Common myeloid progenitor, CD34-positive (primary cell): ENCODE data around the gene POTEG.
"Not testable (repeated sequence)": the region's sequence is repeated elsewhere in the genome, so short reads cannot be mapped to it uniquely, and the experiment has no call there.

Experiments used
- CTCF ChIA-PET: fragments of 350-600 bp; sonication (Branson Sonifier 250); formaldehyde crosslinking; loops from one replicate; lab custom pipeline; 2021; ENCODE audit warnings: antibody characterized with exemption; lab: Charles Lee
- POLR2A ChIA-PET: fragments of 350-600 bp; sonication (Branson Sonifier 250); formaldehyde crosslinking; loops from one replicate; lab custom pipeline; 2021; ENCODE audit warnings: antibody characterized with exemption; lab: Charles Lee
- DNase-seq, 3 donors: peaks; one replicate each; pipeline versions ENCODE4 v3.0.0 to v3.0.0-alpha.2; 2013
- H3K27ac ChIP-seq, 2 experiments: 1 replicate in 1 of 2; 2 replicates in 1 of 2; pipeline ENCODE4 v1.7.0; 2013; ENCODE audit warnings: inconsistent platforms in 2 of 2, low read length in 2 of 2, mild to moderate bottlenecking in 2 of 2, low read depth in 1 of 2, moderate library complexity in 1 of 2; ENCODE audit not compliant: severe bottlenecking in 2 of 2, insufficient read depth in 1 of 2, poor library complexity in 1 of 2
- H3K27me3 ChIP-seq, 5 experiments: replicated peaks in 2 of 5; 1 replicate in 3 of 5; 2 replicates in 2 of 5; pipeline versions ENCODE4 v1.6.1 to v1.7.0; 2013; ENCODE audit warnings: low read length in 4 of 5, mild to moderate bottlenecking in 2 of 5, moderate library complexity in 2 of 5, inconsistent platforms in 1 of 5; ENCODE audit not compliant: insufficient read depth in 5 of 5, control insufficient read depth in 4 of 5
- H3K36me3 ChIP-seq, 4 experiments: 1 replicate in 2 of 4; 2 replicates in 2 of 4; pipeline versions ENCODE4 v1.6.1 to v1.7.0; 2013; ENCODE audit warnings: low read length in 3 of 4, control low read depth in 1 of 4, mild to moderate bottlenecking in 1 of 4; ENCODE audit not compliant: control insufficient read depth in 4 of 4, insufficient read depth in 4 of 4
- H3K4me1 ChIP-seq, 4 experiments: 1 replicate in 3 of 4; 2 replicates in 1 of 4; pipeline versions ENCODE4 v1.6.1 to v1.7.1; 2013; ENCODE audit warnings: low read length in 3 of 4, mild to moderate bottlenecking in 3 of 4, control low read depth in 1 of 4, inconsistent platforms in 1 of 4, moderate library complexity in 1 of 4; ENCODE audit not compliant: control insufficient read depth in 4 of 4, insufficient read depth in 4 of 4; ENCODE audit errors: control extremely low read depth in 1 of 4
- H3K4me3 ChIP-seq, 7 experiments: 1 replicate in 4 of 7; 2 replicates in 3 of 7; pipeline versions ENCODE4 v1.5.1 to v1.7.0; 2013; ENCODE audit warnings: mild to moderate bottlenecking in 7 of 7, low read length in 6 of 7, moderate library complexity in 6 of 7, inconsistent platforms in 2 of 7, low read depth in 2 of 7, control low read depth in 1 of 7; ENCODE audit not compliant: insufficient read depth in 4 of 7, control insufficient read depth in 1 of 7; ENCODE audit errors: extremely low read depth in 1 of 7
- H3K9me3 ChIP-seq, 5 experiments: 1 replicate in 4 of 5; 2 replicates in 1 of 5; pipeline versions ENCODE4 v1.6.1 to v1.7.1; 2013; ENCODE audit warnings: low read length in 4 of 5, mild to moderate bottlenecking in 2 of 5, inconsistent platforms in 1 of 5, low read depth in 1 of 5, moderate library complexity in 1 of 5; ENCODE audit not compliant: control insufficient read depth in 4 of 5, insufficient read depth in 2 of 5; ENCODE audit errors: control extremely low read depth in 1 of 5
- WGBS: methylation state at CpG from one replicate; pipeline ENCODE4 v1.1.5; 2013; ENCODE audit not compliant: insufficient coverage; 5-methylcytosine and 5-hydroxymethylcytosine counted together

The POTEG gene

GRCh38 chr14:19436311-19437125, 2.4 kb upstream of the POTEG start:
- DNase-seq, POLR2A ChIA-PET, H3K4me1 ChIP-seq, H3K36me3 ChIP-seq, H3K4me3 ChIP-seq, H3K27me3 ChIP-seq, CTCF ChIA-PET, H3K27ac ChIP-seq, H3K9me3 ChIP-seq: not testable (repeated sequence)
- no CpG with 5 or more reads among the region's 8 CpGs for WGBS

DNA sequence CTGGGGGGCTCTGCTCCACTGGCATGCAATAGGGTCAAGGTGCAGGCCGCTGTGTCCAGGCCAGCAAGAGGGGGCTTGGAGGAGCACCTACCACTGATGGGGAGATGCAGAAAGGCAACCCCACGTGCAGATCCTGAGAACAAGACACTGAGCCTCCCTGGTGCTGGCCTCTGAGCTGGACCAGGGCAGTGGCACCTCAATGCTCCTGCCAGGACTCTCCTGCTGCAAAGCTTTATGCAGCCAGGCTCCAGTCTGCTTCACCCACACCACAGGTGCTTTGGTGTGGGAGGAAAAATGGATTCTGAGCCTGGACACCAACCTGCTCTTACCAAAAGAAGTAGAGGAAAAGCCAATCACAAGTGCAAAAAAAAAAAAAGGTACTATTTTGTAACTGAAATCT, 1.7 kb upstream of the POTEG start:
- DNase-seq, H3K4me3 ChIP-seq, H3K36me3 ChIP-seq, H3K4me1 ChIP-seq, POLR2A ChIA-PET, H3K27ac ChIP-seq, H3K9me3 ChIP-seq, H3K27me3 ChIP-seq, CTCF ChIA-PET: not testable (repeated sequence)
- WGBS = no CpG with 5 or more reads among the region's 2 CpGs

DNA sequence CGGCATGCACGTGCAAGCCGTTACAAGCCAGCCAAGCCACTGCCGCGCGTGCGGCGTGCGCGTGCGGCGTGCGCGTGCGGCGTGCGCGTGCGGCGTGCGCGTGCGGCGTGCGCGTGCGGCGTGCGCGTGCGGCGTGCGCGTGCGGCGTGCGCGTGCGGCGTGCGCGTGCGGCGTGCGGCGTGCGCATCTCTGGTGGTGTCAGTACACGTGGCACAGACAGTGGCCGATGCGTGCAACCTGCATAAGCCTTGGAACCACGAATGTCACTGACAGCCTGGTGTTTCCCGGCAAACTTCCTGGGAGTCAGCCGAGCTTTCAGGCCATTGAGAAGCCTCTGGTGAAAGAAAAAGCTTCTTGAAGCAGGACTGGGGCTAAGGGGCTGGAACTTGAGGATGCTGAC, 750 bp upstream of the POTEG start:
- H3K4me1 ChIP-seq, H3K27me3 ChIP-seq, POLR2A ChIA-PET, H3K9me3 ChIP-seq, H3K4me3 ChIP-seq, H3K27ac ChIP-seq, DNase-seq, CTCF ChIA-PET, H3K36me3 ChIP-seq: not testable (repeated sequence)
- WGBS = 77% methylated on average over 5 of the region's 53 CpGs

DNA sequence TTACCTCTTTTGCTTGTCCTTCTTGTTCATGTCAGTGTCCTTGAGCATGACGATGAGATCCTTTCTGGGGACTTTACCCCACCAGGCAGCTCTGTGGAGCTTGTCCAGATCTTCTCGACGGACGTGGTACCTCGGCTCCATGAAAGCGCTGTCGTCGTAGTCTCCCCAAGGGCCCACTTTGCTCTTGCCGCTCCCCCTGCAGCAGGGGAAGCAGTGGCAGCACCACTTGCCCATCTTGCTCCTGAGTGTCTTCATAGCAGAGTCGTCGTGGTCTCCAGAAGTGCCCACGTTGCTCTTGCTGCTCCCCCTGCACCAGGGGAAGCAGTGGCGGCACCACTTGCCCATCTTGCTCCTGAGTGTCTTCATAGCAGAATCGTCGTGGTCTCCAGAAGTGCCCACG, 376 bp downstream of the POTEG start:
- H3K27ac ChIP-seq, H3K4me3 ChIP-seq, POLR2A ChIA-PET, CTCF ChIA-PET, H3K4me1 ChIP-seq, H3K36me3 ChIP-seq, DNase-seq, H3K9me3 ChIP-seq, H3K27me3 ChIP-seq: not testable (repeated sequence)
- WGBS = no CpG with 5 or more reads among the region's 16 CpGs

GRCh38 chr14:19408519-19408918, 25.6 kb downstream of the POTEG start:
- POLR2A ChIA-PET, CTCF ChIA-PET, H3K4me1 ChIP-seq, H3K9me3 ChIP-seq, H3K27ac ChIP-seq, H3K4me3 ChIP-seq, DNase-seq, H3K36me3 ChIP-seq, H3K27me3 ChIP-seq: not testable (repeated sequence)
- WGBS = no CpG with 5 or more reads among the region's 13 CpGs

DNA sequence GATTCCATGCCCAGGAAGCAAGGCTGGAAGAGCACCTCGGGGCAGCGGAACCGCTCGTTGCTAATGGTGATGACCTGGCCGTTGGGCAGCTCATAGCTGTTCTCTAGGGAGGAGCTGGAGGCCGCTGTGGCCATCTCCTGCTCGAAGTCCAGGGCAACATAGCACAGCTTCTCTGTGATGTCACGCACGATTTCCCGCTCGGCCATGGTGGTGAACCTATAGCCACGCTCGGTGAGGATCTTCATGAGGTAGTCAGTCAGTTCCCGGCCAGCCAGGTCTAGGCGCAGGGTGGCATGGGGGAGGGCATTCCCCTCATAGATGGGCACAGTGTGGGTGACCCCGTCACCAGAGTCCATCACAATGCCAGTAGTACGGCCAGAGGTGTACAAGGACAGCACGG, 32.0 kb downstream of the POTEG start:
- POLR2A ChIA-PET, CTCF ChIA-PET: not testable (repeated sequence)
- WGBS = no CpG with 5 or more reads among the region's 18 CpGs

DNA sequence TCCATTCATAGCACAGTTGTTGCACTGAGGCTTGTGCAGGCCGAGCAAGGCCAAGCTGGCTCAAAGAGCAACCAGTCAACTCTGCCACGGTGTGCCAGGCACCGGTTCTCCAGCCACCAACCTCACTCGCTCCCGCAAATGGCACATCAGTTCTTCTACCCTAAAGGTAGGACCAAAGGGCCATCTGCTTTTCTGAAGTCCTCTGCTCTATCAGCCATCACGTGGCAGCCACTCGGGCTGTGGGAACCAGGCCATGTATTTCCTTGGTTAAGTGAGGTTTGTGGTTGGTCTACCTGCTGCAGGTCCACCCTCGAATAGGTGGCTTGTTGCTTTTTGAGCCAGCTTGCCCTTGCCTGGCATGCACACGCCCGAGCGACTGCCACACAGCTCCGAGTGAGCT, 39.4 kb downstream of the POTEG start:
- DNase-seq, H3K36me3 ChIP-seq, CTCF ChIA-PET, H3K27me3 ChIP-seq, POLR2A ChIA-PET, H3K27ac ChIP-seq, H3K9me3 ChIP-seq, H3K4me1 ChIP-seq, H3K4me3 ChIP-seq: not testable (repeated sequence)
- no CpG with 5 or more reads among the region's 12 CpGs for WGBS

More for the DNA sequence above, 32.0 kb downstream of the POTEG start:
- not testable (repeated sequence) for H3K27me3 ChIP-seq, H3K9me3 ChIP-seq, H3K4me3 ChIP-seq, H3K27ac ChIP-seq, H3K4me1 ChIP-seq, DNase-seq, H3K36me3 ChIP-seq
